ENCODE results near the gene RERE. TPM values are rescaled to one million over a fixed set of nuclear protein-coding genes. Genes with fewer than 3 reads are reported as not detected.
A peak's percentile ranks its signal among the peaks of the same experiment; 100 is the strongest.
"Not testable (repeated sequence)": the region's sequence is repeated elsewhere in the genome, so short reads cannot be mapped to it uniquely, and the experiment has no call there.

Gene RERE
- total RNA-seq, 1 donor from 2014 or later = 114 TPM

- ATAC-seq (ENCODE audit: poor library complexity) (no peak), DNase-seq (no peak)
- intact Hi-C loops (cut with DNase I) = no loop called here
These were observed 369.8 kb downstream of the RERE start for GRCh38 chr1:8447616-8448150.

DNA sequence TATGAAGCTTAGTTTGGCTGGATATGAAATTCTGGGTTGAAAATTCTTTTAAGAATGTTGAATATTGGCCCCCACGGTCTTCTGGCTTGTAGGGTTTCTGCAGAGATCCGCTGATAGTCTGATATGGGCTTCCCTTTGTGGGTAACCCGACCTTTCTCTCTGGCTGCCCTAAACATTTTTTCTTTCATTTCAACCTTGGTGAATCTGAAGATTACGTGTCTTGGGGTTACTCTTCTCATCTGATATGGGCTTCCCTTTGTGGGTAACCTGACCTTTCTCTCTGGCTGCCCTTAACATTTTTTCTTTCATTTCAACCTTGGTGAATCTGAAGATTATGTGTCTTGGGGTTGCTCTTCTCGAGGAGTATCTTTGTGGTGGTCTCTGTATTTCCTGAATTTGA, 371.3 kb downstream of the RERE start:
- intact Hi-C loops (cut with DNase I); DNase-seq; ATAC-seq (ENCODE audit: poor library complexity): not testable (repeated sequence)

DNA sequence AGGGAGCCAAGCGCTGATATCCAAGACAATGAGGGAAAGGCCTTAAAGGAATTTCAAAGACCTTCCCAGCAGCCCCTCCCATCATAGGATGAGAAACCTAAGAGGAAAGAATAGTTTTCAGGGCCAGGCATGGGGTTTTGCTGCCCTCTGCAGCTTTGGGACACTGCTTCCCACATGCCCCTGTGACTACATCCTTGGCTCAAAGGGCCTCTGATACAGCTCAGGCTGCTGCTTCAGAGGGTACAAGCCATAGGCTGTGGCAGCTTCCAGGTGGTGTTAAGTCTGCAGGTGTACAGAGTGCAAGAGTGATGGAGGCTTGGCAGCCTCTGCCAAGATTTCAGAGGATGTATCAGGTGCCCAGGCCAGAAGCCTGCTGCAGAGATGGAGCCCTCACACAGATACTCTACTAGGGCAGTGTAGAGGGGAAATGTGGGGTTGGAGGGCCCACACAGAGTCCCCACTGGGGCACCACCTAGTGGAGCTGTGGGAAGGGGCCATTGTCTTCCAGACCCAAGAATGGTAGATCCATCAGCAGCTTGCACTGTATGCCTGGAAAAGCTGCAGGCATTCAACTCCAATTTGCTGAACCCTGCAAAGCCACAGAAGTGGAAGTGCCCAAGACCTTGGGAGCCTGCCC, 373.8 kb downstream of the RERE start:
- no peak for DNase-seq
- ATAC-seq (ENCODE audit: poor library complexity) = no peak
- intact Hi-C loops (cut with DNase I) = no loop called here

GRCh38 chr1:8441426-8441825, 376.0 kb downstream of the RERE start:
- intact Hi-C loops (cut with DNase I) = no loop called here
- DNase-seq (no peak), ATAC-seq (ENCODE audit: poor library complexity) (no peak)

DNA sequence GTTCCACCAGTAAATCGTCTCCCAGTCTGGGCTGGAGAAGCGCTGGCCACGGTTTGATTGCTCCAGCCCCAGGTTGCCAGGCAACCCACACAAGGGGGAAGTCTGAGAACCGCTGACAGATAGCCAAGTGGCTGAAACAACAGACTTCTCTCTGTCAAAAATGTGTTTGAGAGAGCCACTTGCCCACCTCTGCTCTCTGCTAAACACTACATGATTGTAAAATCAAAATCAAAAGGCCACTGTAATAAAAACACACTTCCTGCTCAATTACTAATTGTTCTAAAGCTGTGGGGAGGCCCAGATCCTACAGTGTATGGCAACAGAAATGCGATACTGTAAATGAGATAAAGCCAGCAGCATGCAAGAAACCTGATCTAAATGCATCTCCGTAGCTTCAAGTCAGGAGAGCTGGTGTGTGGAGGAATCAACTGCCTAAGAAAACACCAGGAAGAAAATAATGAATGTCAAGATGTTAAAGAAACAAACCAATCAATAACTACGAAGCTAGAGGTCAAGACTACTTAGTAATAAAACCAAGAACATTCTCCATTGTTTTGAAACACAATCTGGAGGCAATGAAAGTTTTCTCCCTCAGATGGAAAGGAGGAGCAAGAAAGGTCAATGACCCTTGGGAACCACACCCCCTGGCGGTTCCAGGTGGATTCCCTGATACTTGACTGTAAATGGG, 378.3 kb downstream of the RERE start:
- intact Hi-C loops (cut with DNase I) = no loop called here
- DNase-seq (peak; percentile 91), ATAC-seq (ENCODE audit: poor library complexity) (peak; percentile 96)

GRCh38 chr1:8438489-8438888, 379.0 kb downstream of the RERE start:
- DNase-seq (no peak), ATAC-seq (ENCODE audit: poor library complexity) (peak; percentile 46)
- intact Hi-C loops (cut with DNase I) = no loop called here

DNA sequence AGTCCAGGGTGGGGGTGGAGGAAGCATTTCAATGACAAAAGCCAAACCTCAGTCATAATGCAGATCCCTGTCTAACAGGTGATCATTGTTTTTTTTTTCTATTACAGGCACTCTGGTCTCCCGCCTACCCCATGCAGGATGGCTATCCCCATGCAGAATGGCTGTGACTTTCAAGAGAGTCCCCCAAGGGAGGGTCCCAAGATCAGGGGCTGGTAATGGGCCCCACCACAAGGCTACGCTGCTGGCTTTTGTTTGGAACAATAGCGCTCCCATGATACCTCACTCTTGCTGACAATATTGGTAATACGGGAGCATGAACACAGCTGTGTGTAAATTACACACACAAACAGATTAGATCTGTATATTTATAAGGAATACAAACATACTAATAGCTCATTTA, 380.1 kb downstream of the RERE start:
- DNase-seq = no peak
- no peak for ATAC-seq (ENCODE audit: poor library complexity)
- intact Hi-C loops (cut with DNase I) = no loop called here

GRCh38 chr1:8435569-8436071, 381.8 kb downstream of the RERE start:
- DNase-seq (no peak), ATAC-seq (ENCODE audit: poor library complexity) (no peak)
- intact Hi-C loops (cut with DNase I) = no loop called here

- DNase-seq (no peak), ATAC-seq (ENCODE audit: poor library complexity) (no peak)
- intact Hi-C loops (cut with DNase I) = no loop called here
These were observed 383.3 kb downstream of the RERE start for GRCh38 chr1:8434101-8434500.

GRCh38 chr1:8431784-8432183, 385.7 kb downstream of the RERE start:
- ATAC-seq (ENCODE audit: poor library complexity) = peak; percentile 10
- no peak for DNase-seq
- intact Hi-C loops (cut with DNase I) = no loop called here

DNA sequence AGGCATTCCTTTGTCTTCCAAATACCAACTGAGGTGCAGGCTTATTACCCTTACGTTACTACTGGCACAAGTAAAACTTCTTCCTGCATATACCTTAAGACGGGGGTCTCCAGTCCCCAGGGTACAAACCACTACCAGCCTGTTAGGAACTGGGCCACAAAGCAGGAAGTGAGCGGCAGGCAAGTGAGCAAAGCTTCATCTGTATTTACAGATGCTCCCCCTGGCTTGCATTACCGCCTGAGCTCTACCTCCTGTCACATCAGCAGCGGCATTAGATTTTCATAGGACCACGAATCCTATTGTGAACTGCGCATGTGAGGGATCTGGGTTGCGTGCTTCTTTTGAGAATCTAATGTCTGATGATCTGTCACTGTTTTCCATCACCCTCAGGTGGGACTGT, 386.4 kb downstream of the RERE start:
- DNase-seq (no peak), ATAC-seq (ENCODE audit: poor library complexity) (no peak)
- intact Hi-C loops (cut with DNase I) = no loop called here

- DNase-seq (no peak), ATAC-seq (ENCODE audit: poor library complexity) (no peak)
- intact Hi-C loops (cut with DNase I) = no loop called here
These were observed 387.0 kb downstream of the RERE start for GRCh38 chr1:8430476-8430875.

GRCh38 chr1:8429549-8430110, 387.8 kb downstream of the RERE start:
- no peak for ATAC-seq (ENCODE audit: poor library complexity)
- intact Hi-C loops (cut with DNase I) = no loop called here
- no peak for DNase-seq

DNA sequence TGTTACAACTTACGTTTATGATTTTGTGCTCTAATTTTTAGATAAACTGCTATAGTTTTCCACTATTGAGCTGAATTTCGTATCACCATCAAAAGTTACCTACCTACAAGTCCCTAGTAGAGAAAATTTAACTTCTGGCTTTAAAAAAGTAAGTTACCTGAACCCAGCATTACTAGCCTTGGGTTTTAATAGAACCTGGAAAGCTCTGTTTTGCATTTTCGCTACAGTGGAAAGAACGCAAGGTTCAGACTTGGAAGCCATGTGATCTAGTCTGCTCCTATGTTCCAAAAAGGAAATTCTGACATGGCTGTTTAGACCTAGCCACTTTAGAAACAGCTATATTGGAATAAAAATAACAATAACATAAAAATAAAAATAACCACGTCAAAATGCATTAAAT, 389.0 kb downstream of the RERE start:
- ATAC-seq (ENCODE audit: poor library complexity) (no peak), DNase-seq (no peak)
- intact Hi-C loops (cut with DNase I) = no loop called here

DNA sequence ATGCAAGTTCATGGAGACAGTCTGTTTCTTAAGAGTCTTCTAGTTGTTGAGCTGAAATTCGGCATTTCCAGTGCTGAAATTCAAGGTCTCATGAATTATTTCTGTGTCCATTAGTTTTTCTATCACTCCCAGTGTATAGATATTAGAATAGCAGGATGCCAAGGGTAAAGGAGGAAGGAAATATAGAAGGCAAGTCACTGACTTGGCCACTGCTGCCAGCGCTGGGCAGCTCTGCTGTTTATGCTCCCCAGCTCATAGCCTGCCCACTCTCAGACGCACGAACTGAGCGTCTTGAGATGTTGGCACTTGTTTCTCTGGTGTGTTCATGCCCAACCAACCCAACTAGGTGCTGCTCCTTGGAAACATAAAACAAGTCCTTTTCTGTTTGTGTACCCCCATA, 389.5 kb downstream of the RERE start:
- intact Hi-C loops (cut with DNase I) = no loop called here
- ATAC-seq (ENCODE audit: poor library complexity) = no peak
- peak; percentile 57 for DNase-seq

DNA sequence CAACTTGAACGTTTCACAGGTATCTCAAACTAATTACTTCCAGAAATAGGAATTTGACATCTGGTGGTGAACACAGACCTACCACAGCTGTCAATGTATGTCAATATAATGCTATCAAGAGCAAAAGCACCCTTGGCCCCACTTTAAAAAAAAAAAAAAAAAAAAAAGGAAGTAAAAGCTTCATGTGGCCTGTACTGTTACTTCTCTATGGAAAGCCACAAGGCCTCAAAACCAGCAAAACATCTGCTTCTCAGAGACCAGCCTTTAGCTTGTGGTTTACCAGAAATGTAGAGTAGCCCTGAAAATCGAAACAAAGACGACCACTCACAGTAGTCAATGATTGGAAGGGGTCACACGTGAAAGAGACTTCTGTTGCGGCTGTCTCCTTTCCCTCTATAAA, 389.9 kb downstream of the RERE start:
- ATAC-seq (ENCODE audit: poor library complexity) = no peak
- no peak for DNase-seq
- intact Hi-C loops (cut with DNase I) = no loop called here

DNA sequence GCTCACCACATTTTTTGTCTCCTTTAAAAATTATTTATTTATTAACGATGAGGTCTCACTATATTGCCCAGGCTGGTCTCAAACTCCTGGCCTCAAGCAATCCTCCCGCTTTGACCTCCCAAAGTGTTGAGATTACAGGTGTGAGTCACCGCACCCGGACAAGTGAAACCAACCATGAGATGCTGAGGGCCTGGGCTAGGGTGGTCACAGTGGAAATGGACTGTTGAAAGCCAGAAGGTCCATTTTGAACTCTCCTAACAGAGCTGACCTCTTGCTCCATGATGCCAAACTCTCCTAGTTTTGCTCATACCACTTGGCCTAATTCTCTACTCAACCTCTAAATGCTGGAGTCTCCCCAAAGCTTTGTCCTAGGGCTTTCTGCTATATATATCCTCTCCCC, 390.4 kb downstream of the RERE start:
- ATAC-seq (ENCODE audit: poor library complexity) = no peak
- DNase-seq = no peak
- intact Hi-C loops (cut with DNase I) = no loop called here

- DNase-seq (no peak), ATAC-seq (ENCODE audit: poor library complexity) (no peak)
- intact Hi-C loops (cut with DNase I) = no loop called here
These were observed 391.7 kb downstream of the RERE start for GRCh38 chr1:8425781-8426161.

DNA sequence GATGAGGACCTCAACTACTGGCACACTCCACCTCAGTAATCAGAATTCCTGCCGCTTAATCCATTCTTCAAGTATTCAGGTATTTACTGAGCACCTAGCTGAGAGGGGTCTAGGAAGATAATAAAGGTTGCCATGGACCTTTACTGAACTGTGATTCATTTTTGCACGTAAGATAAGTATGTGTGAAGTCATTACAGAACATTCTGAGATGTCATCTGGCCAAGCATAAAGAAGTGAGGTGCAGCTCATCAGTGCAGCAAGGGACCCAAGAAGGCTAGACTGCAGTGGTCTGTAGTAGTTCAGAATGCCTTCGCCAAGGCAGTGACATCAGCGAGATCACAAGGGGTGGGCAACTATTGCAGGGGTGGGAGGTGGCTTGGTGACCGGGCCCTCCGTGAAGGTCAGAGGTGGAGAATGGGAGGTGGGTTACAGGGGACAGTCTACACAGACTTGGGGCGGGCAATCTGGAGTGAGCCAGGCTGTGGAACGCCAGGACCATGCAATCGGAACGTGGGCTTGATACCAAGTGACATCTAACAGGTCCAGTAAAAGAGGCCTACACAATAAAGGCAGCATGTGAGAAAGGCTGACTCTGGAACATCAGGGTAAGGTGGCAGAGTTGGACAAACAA, 392.2 kb downstream of the RERE start:
- DNase-seq (no peak), ATAC-seq (ENCODE audit: poor library complexity) (no peak)
- intact Hi-C loops (cut with DNase I) = no loop called here
